Right hindlimb (tissue), 1 donor: ENCODE results near the gene PET100.

Experiments
- DNase-seq: peaks from one replicate; pipeline ENCODE4 v3.0.0-alpha.2; 2018

PET100 gene

GRCh38 chr19:7612282-7613274 lies 17.0 kb upstream of the PET100 start:
- no peak for DNase-seq

GRCh38 chr19:7614859-7615741 lies 14.5 kb upstream of the PET100 start:
- DNase-seq, result no peak

GRCh38 chr19:7617172-7617571 lies 12.4 kb upstream of the PET100 start:
- no peak for DNase-seq

GRCh38 chr19:7617735-7618134 lies 11.9 kb upstream of the PET100 start:
- no peak for DNase-seq

- DNase-seq, result no peak
Observed at GRCh38 chr19:7618348-7618747, 11.2 kb upstream of the PET100 start.

GRCh38 chr19:7618771-7619510 lies 10.7 kb upstream of the PET100 start:
- DNase-seq, result no peak

GRCh38 chr19:7619671-7620441 lies 9.7 kb upstream of the PET100 start:
- DNase-seq, result no peak

- DNase-seq, result no peak
Observed at GRCh38 chr19:7620442-7621412, 8.9 kb upstream of the PET100 start.

GRCh38 chr19:7622933-7623685 lies 6.5 kb upstream of the PET100 start:
- DNase-seq, result no peak

GRCh38 chr19:7623725-7624603 lies 5.6 kb upstream of the PET100 start:
- DNase-seq, result no peak

- no peak for DNase-seq
Observed at GRCh38 chr19:7624810-7625209, 4.8 kb upstream of the PET100 start.

- no peak for DNase-seq
Observed at GRCh38 chr19:7625763-7626372, 3.7 kb upstream of the PET100 start.

- DNase-seq, result no peak
Observed at GRCh38 chr19:7627166-7627565, 2.4 kb upstream of the PET100 start.

- no peak for DNase-seq
Observed at GRCh38 chr19:7628589-7629311, 843 bp upstream of the PET100 start.

GRCh38 chr19:7631577-7631976 lies 2.0 kb downstream of the PET100 start:
- no peak for DNase-seq

GRCh38 chr19:7632340-7633203 lies 3.0 kb downstream of the PET100 start:
- DNase-seq, result no peak

GRCh38 chr19:7633698-7634097 lies 4.1 kb downstream of the PET100 start, which contains the start of gene PCP2:
Gene PCP2, minus strand, starts transcription at chr19:7633719. Its CDS starts 262 bp downstream, at chr19:7633457.
- DNase-seq, result no peak
